Bone marrow (tissue), 2 donors: ENCODE data around the gene ZSWIM4.

ENCODE experiments used
- DNase-seq, 2 donors: peaks; one replicate each; lab custom pipeline; 2025; lab: John Stamatoyannopoulos, UW

ZSWIM4 gene

GRCh38 chr19:13834244-13835069 is 39.2 kb downstream of the ZSWIM4 start:
- no peak for DNase-seq

DNA sequence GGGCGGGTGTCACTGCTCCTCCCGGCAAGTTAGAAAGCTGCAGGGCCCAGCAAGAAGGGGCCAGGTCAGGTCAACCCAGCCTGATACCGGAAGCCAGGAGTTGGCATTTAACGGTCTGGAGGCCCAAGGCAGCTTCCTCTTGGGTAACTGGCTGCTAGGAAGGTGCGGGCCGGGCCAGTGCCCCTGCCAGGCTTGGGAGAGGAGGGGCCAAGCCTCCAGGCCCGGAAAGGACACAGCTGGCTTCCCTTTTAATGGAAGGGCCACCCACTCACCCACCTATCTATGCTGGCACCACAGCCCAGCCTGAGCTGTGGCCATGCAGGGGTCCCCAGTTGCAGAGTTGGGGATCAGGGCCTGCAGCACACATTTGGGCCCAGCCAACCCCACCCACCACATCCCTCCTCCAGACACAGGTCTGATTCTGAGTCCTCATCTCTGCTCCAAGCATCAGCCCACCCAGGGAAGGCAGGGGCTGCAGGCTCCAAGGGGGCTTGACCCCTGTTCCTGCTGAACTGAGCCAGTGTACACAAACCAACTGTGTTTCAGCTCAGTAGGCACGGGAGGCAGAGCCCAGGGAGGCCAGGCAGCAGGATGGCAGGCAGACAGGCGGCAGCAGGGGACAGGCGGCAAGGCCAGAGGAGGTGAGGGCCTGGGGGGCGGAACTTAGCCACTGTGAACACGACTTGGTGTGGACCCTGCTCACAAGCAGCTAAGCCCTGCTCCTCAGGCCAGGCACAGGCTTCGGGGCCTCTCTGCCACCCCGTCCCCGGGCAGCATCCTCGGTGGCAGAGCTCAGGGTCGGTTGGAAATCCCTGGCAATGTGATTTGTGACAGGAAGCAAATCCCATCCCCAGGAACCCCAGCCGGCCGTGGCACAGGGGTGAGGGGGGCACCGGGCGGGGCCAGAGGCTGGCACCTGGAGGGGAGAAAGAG is 40.8 kb downstream of the ZSWIM4 start:
- peak in 1 of 2 donors; percentile 55 for DNase-seq

GRCh38 chr19:13838435-13839129 is 43.3 kb downstream of the ZSWIM4 start:
- DNase-seq: no peak

- DNase-seq: peak; percentile 70 to 82
Observed at GRCh38 chr19:13839130-13839937, 44.1 kb downstream of the ZSWIM4 start.

- DNase-seq: peak in 1 of 2 donors; percentile 64
Observed at GRCh38 chr19:13839938-13840304, 44.7 kb downstream of the ZSWIM4 start.

DNA sequence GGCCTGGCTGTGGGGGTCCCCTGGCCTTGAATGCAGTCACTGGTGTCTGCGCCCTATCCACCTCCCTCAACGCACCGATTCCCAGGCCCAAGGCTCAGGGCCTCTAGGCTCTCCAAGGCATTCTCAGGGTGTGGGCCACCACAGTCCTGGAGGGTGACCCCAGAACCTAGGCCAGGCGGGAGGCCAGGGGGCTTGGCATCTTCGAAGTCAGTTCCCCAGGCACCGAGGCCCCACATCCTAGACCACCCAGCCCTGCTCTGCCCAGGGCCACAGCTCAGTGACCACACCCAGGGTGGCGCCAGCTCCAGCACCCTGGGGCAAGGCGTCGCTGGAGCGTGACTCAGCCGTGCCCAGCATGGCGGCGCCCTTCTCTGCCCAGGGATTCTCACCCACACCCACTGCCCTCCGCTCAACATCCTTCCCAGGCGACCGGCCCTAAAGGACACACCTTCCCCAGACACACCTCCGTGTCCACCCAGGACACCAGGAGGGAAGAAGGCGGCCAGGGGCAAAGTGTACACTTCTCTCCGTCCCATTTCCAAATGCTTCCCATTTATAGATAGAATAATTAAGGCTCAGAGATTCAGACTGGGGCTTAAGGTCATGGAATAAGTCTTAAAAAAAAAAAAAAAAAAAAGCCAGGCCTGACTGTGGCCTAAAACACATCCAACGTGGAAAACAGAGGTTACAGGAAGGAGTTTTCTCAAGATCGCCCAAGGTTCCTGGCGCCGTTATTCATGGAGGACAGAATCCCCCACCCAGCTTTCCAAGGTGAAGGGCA is 45.3 kb downstream of the ZSWIM4 start:
- DNase-seq: peak in 1 of 2 donors; percentile 81

GRCh38 chr19:13841086-13841961 is 46.1 kb downstream of the ZSWIM4 start:
- DNase-seq: peak in 1 of 2 donors; percentile 70

DNA sequence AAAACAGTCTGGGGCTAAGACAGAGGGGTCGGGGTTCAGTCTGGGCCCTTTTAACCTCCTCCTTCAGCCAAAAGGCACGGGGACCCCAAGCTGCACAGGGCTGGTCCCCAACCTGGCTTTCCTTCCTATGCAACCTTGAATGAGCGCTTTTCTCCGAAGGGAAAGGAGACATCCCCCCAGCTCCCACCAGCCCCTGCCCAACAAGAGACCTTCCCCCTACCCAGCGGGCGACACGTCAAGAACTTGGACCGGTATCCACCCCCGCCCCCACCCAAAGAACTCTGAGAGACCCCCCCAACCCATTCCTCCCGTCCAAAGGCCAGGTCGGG is 46.7 kb downstream of the ZSWIM4 start:
- DNase-seq: no peak

DNA sequence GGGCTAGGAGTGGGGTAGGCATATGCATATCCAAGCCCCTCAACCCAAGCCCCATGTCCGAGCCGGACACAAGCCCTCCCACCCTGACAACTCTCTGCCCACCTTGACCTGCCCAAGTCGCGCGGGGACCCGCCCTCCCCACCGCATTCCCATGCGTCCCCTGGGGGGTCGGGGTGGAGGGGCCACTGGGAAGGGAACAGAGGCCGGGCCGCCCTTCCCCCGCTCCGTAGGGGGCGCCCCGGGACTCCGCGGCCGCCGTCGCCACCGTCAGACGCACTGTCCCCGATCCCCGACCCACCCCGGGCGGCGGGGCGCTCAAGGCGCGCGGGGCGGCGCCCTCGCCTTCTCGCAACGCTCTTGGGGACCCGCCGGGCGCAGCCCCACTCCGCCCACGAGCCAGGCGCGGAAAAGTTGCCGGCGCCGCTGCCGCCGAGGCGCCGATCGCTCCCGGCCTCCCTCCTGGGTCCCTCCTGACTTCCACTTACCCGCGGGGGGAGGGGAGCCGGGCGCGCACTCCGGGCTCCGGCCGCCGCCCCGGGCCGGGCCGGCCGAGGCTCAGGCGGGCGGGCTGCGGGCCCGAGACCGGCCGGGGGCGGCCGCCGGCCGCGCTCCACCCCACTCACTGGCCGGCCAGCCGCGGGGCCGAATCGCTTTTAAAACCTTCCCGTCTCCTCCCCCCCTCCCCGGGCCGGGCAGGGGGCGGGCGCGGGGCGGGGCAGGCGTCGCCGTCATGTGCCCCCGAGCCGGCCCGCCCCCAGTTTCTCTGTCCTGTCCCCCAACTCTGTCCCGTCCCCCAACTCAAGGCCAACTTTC is 47.3 kb downstream of the ZSWIM4 start:
- peak; percentile 33 to 85 for DNase-seq

DNA sequence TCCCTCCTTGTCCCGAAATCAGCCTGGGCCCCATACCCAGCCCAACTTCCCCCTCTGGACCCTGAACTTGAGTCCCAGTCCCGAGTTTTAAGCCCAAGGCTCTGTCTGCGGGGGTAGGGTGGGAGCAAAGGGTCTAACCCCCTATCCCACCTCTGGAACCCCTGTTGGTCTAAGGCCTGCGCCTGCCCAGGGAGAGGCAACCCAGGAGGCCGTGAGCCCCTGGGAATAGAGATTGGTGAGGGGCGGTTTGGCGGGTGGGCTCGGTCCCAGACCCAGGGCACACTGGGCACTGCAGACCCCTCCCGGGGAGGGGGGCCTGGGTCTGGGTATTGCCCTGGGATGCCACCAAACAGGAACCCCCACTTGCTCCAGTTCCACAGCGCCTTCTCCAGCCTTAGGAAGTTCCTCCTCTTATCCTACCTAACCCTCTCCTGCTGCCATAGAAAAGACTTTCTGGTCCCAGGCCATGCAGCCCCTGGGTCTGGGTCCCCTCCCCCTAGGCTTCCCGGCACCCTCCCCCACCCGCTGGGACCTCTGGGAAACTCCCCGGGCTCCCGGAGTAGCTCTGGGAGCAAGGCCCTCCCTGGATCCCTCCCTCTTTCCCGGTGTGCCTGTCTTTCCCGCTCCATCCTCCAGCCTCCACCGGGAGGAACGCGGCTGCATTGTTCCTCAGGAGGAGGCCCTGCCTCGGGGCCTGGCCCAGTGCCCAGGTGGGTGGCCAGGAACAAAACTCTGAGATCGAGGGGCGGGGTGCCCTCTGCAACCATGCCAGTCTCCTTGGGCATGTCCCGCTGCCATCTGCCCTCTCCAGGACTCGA is 48.1 kb downstream of the ZSWIM4 start:
- DNase-seq: no peak

- DNase-seq: no peak
Observed at GRCh38 chr19:13844130-13844631, 48.9 kb downstream of the ZSWIM4 start.

DNA sequence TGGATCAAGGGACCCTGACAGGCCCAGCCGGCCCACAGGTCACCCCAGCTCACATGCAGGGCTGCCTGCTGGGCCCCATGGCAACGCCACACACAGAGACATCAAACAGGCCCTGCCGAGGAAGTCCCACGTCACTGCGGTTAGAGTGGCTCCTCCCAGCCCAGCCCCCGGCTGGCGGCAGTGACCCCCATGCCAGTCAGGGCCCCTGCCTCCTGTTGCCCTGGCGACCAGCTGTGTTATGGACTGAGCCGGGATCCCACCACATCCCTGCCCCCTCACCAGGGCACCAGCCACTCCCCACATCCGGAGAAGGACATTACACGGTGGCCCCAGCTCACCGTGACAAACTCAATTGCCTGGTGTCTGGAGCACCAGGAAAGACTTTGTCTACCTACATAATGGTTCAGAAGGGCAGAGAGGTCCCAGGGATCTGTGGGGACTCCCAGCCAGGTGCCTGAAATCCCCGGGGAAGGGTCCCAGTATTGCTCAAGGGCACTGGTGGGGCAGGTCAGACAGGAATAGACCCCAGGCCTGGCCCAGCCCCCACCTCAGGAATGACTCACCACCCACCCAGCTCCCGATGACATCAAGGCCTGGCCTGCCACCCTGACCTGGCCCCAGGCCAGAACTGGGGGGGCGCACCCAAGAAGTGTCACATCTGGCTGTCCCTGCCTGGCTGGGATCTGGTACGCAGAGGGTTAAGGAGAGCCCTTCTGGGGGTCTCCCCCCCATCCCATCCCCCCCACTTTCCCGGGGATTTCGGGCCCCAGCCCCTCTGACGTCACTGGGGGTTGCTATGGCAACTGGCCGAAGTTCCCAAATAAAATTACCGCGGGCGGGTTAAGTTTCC is 51.5 kb downstream of the ZSWIM4 start:
- peak; percentile 92 to 100 for DNase-seq

DNA sequence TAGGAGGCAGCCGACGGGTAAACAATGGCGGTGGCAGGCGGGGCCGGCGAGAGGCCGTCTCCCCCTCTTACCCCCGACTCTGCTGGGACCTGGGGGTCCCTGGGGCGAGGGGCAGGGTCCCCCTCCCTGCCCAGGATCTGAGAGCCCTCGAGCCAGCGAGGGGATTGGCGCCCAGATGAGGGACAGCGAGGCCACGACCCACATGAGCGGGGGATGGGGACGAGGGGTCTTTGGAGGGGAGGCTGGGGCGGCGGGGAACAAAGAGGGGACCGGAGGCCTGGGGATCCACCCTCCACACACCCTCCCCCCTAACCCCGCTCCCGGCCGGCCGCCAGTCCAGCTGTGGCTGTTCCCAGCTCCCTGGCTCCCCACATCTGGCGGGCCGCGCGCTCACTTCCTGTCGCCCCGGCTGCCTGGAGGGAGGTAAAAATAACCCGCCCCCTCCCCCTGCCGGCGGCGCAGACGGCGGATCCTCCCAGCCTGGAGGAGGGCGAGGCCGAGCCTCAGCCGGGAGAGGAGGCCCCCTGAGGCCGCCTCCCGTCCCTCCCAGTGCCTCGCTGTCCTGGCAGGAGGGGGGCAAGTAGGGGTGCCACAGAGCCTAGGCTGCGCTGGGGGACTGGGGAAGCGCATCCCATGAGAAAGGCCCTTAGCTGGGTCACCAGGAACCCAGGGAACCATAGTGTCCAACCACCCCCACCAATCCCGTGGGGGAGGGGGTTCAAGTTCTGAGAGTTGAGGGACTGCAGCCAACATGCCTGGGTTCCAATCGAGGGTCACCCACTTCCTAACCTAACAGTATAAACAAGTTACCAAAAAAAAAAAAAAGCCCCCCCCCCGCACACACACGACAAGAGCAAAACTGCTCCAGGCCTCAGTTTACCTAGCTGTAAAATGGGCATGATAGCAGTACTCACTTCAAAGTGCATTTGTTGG is 52.4 kb downstream of the ZSWIM4 start:
- peak; percentile 87 to 96 for DNase-seq

DNA sequence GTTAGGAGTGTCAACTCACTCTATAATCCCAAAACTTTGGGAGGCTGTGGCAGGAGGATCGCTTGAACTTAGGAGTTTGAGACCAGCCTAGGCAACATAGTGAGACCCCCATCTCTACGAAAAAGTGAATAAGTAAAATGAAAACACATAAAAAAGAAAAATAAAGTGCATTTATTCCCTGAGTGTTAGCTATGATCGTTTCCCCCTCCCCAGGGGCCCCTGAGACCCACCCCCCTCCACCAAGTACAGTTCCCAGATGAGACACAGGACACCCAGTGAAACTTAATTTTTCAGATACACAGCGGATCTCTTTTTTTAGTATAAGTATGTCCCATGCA is 53.1 kb downstream of the ZSWIM4 start:
- no peak for DNase-seq

GRCh38 chr19:13848798-13849676 is 53.8 kb downstream of the ZSWIM4 start:
- DNase-seq: no peak
